CMK (cell line): ENCODE data around the gene CCDC39.

Experiments used
- DNase-seq: peaks from one replicate; pipeline ENCODE4 v3.0.0-alpha.2; 2010; ENCODE audit warnings: low read depth

CCDC39 gene

GRCh38 chr3:180679178-180680096 is at the start of gene CCDC39:
Gene CCDC39, minus strand, starts transcription at chr3:180679489. Its CDS starts 109 bp downstream, at chr3:180679380.
- DNase-seq, result no peak

GRCh38 chr3:180720012-180720411 is 40.7 kb upstream of the CCDC39 start:
- DNase-seq, result no peak

- no peak for DNase-seq
These were observed 28.6 kb upstream of the CCDC39 start for GRCh38 chr3:180707896-180708295.

GRCh38 chr3:180705619-180706018 is 26.3 kb upstream of the CCDC39 start:
- DNase-seq, result no peak

GRCh38 chr3:180704532-180704931 is 25.2 kb upstream of the CCDC39 start:
- no peak for DNase-seq

GRCh38 chr3:180700941-180701340 is 21.7 kb upstream of the CCDC39 start:
- DNase-seq, result no peak

GRCh38 chr3:180698760-180699270 is 19.5 kb upstream of the CCDC39 start:
- DNase-seq, result no peak

GRCh38 chr3:180694321-180694720 is 15.0 kb upstream of the CCDC39 start:
- no peak for DNase-seq

GRCh38 chr3:180693656-180694055 is 14.4 kb upstream of the CCDC39 start:
- no peak for DNase-seq

- no peak for DNase-seq
These were observed 10.8 kb upstream of the CCDC39 start for GRCh38 chr3:180690061-180690460.

GRCh38 chr3:180684807-180685206 is 5.5 kb upstream of the CCDC39 start:
- no peak for DNase-seq

- no peak for DNase-seq
These were observed 4.5 kb upstream of the CCDC39 start for GRCh38 chr3:180683816-180684215.

- DNase-seq, result no peak
These were observed 775 bp upstream of the CCDC39 start for GRCh38 chr3:180680097-180680430.

- DNase-seq, result no peak
These were observed 1.1 kb downstream of the CCDC39 start for GRCh38 chr3:180678231-180678630.

GRCh38 chr3:180661444-180661843 is 17.8 kb downstream of the CCDC39 start:
- DNase-seq, result no peak

- no peak for DNase-seq
These were observed 22.2 kb downstream of the CCDC39 start for GRCh38 chr3:180657094-180657493.

GRCh38 chr3:180656406-180656805 is 22.9 kb downstream of the CCDC39 start:
- no peak for DNase-seq

- DNase-seq, result no peak
These were observed 33.0 kb downstream of the CCDC39 start for GRCh38 chr3:180646187-180646790.

- no peak for DNase-seq
These were observed 38.3 kb downstream of the CCDC39 start for GRCh38 chr3:180640987-180641386.

- DNase-seq, result no peak
These were observed 45.6 kb downstream of the CCDC39 start for GRCh38 chr3:180633722-180634121.

GRCh38 chr3:180631317-180631716 is 48.0 kb downstream of the CCDC39 start:
- DNase-seq, result no peak

- no peak for DNase-seq
These were observed 48.9 kb downstream of the CCDC39 start for GRCh38 chr3:180630371-180630770.

GRCh38 chr3:180626844-180627243 is 52.4 kb downstream of the CCDC39 start:
- DNase-seq, result no peak
